PC-3 (cell line): ENCODE data around the gene PPP1R16B.

Experiments used
- EZH2 ChIP-seq: fragments of 300-600 bp; sonication (generic); IDR thresholded peaks from one replicate; pipeline ENCODE4 v1.6.1; 2017; ENCODE audit warnings: antibody characterized with exemption, mild to moderate bottlenecking, low read length; ENCODE audit not compliant: unreplicated experiment
- EZH2phosphoT487 ChIP-seq: fragments of 300-600 bp; sonication (generic); IDR thresholded peaks from 2 replicates; pipeline ENCODE4 v1.6.1; 2018; ENCODE audit warnings: mild to moderate bottlenecking, antibody characterized with exemption, low read length, borderline replicate concordance
- TF ChIP-seq, protein P1 (sequence below): fragments of 300-600 bp; sonication (generic); conservative IDR thresholded peaks from 2 replicates; pipeline ENCODE4 v1.5.1; 2017; ENCODE audit warnings: antibody characterized with exemption, low read depth, mild to moderate bottlenecking, low read length

DNA sequence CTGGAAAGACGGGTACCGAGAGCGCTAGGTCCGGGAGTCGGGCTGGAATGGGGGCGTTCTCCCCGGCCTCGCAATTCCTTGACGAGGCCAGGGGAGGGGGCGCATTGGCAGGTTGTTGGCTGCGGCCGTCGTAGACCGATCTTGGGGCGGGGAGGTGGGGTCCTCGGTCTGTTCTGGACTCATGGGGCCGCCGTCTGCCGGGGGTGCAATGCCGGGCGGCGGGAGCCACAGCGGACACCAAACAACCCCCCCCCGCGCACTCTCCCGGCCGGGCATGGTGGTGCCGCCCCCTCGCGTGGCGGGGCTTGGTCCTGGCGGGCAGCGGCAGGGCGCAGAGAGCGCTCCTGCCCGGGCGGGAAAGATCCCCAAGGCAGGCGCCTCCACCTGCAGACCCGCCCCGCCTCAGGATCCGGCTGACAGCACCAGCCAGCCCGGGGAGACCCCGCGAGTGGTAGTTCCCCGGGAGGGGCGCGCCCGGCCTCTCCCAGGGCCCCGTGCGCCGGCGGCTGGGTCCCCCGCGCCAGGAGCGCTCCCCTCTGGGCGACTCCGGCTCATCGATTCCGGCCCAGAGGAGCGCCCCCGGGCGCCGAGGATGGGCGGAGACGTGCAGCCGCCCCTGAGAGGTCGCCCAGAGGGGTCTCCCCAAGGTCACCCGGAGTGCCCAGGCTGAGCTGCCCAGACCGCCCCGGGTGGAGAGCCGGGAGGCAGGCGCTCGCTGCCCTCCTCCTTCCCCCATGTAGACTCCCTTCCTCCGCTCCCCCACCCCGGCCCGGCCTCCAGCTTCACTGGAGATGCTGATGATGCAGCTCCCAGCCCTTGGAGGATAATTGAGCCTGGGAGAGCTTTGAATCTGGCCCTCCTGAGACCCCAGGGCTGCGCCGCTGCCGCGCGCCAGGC is 709 bp downstream of the PPP1R16B start:
- TF ChIP-seq, protein P1, sequence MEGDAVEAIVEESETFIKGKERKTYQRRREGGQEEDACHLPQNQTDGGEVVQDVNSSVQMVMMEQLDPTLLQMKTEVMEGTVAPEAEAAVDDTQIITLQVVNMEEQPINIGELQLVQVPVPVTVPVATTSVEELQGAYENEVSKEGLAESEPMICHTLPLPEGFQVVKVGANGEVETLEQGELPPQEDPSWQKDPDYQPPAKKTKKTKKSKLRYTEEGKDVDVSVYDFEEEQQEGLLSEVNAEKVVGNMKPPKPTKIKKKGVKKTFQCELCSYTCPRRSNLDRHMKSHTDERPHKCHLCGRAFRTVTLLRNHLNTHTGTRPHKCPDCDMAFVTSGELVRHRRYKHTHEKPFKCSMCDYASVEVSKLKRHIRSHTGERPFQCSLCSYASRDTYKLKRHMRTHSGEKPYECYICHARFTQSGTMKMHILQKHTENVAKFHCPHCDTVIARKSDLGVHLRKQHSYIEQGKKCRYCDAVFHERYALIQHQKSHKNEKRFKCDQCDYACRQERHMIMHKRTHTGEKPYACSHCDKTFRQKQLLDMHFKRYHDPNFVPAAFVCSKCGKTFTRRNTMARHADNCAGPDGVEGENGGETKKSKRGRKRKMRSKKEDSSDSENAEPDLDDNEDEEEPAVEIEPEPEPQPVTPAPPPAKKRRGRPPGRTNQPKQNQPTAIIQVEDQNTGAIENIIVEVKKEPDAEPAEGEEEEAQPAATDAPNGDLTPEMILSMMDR = no peak
- TF ChIP-seq EZH2phosphoT487 (peak; percentile 51; the same call in 1 of the 2 replicates), EZH2 (peak; percentile 91)
